PC-9 (cell line): ENCODE results near the gene ERC1. TPM values are rescaled to one million over a fixed set of nuclear protein-coding genes. Genes with fewer than 3 reads are reported as not detected.

ENCODE experiments used
- BruUV-seq: library from RNA; stranded (reverse); fragments of 400-500 nt; replicated peaks from 2 replicates; lab custom pipeline; 2021; lab: Mats Ljungman, UMichigan
- CTCF ChIA-PET: fragments of 300-600 bp; sonication (Branson Sonifier 250); formaldehyde crosslinking; loops from one replicate; lab custom pipeline; 2022; ENCODE audit warnings: antibody characterized with exemption; lab: Charles Lee
- POLR2A ChIA-PET: fragments of 300-600 bp; sonication (Branson Sonifier 250); formaldehyde crosslinking; loops from one replicate; lab custom pipeline; 2022; ENCODE audit warnings: antibody characterized with exemption; ENCODE audit not compliant: unreplicated experiment; lab: Charles Lee
- DNase-seq, 2 experiments: peaks; one replicate each; pipeline versions ENCODE4 v3.0.0 to v3.0.0-alpha.2; 2015 to 2022; ENCODE audit warnings: mixed read lengths in 1 of 2
- H2AFZ ChIP-seq: fragments of 200-600 bp; sonication (generic); 2 replicates; pipeline ENCODE4 v1.8.1; 2017; ENCODE audit warnings: antibody characterized with exemption
- H3F3A ChIP-seq: fragments of 200-600 bp; sonication (generic); 2 replicates; pipeline ENCODE4 v1.8.1; 2017; ENCODE audit warnings: antibody characterized with exemption, mild to moderate bottlenecking, low read depth; ENCODE audit not compliant: insufficient read depth
- H3K27ac ChIP-seq: fragments of 200-600 bp; sonication (generic); 2 replicates; pipeline ENCODE4 v1.6.1; 2016; ENCODE audit warnings: mixed run types
- H3K27me3 ChIP-seq: fragments of 200-600 bp; sonication (generic); 2 replicates; pipeline ENCODE4 v1.6.1; 2016; ENCODE audit warnings: low read depth, mixed run types; ENCODE audit not compliant: insufficient read depth
- H3K36me3 ChIP-seq: fragments of 200-600 bp; sonication (generic); 2 replicates; pipeline ENCODE4 v1.6.1; 2016; ENCODE audit warnings: low read depth, mixed run types
- H3K4me1 ChIP-seq: fragments of 200-600 bp; sonication (generic); replicated peaks from 2 replicates; pipeline ENCODE4 v1.6.1; 2016; ENCODE audit warnings: mixed run types; ENCODE audit not compliant: insufficient read depth
- H3K4me2 ChIP-seq: fragments of 200-600 bp; sonication (generic); 2 replicates; pipeline ENCODE4 v1.6.1; 2017; ENCODE audit warnings: mixed run types
- H3K4me3 ChIP-seq: fragments of 200-600 bp; sonication (generic); 2 replicates; pipeline ENCODE4 v1.6.1; 2016; ENCODE audit warnings: mixed run types
- H3K79me2 ChIP-seq: fragments of 200-600 bp; sonication (generic); 2 replicates; pipeline ENCODE4 v1.6.1; 2017; ENCODE audit warnings: low read depth, mixed run types
- H3K9me2 ChIP-seq: fragments of 200-600 bp; sonication (generic); 2 replicates; pipeline ENCODE4 v1.8.1; 2017; ENCODE audit warnings: mild to moderate bottlenecking; ENCODE audit not compliant: insufficient read depth
- H3K9me3 ChIP-seq: fragments of 200-600 bp; sonication (generic); 2 replicates; pipeline ENCODE4 v1.8.1; 2016; ENCODE audit warnings: low read depth; ENCODE audit not compliant: insufficient read depth
- H4K20me1 ChIP-seq: fragments of 200-600 bp; sonication (generic); 2 replicates; pipeline ENCODE4 v1.8.1; 2017; ENCODE audit not compliant: insufficient read depth
- EZH2 ChIP-seq: fragments of 200-600 bp; sonication (generic); IDR thresholded peaks from 2 replicates; pipeline ENCODE4 v1.8.0; 2017; ENCODE audit warnings: antibody characterized with exemption, low read depth
- intact Hi-C: fragments of 100-400 bp; cut with micrococcal nuclease; formaldehyde crosslinking; loops from one replicate; pipeline ENCODE4 v1.10.0; 2022; ENCODE audit not compliant: unreplicated experiment
- total RNA-seq: library from RNA; stranded (reverse); gene quantifications from 2 replicates; pipeline ENCODE4 v1.2.3, GENCODE V29; 2021
- TF ChIP-seq, protein P1 (sequence below): fragments of 200-600 bp; sonication (generic); conservative IDR thresholded peaks from 2 replicates; pipeline ENCODE4 v1.6.1; 2017; ENCODE audit warnings: mixed run types, antibody characterized with exemption, mild to moderate bottlenecking, moderate library complexity

The ERC1 gene
- total RNA-seq, 1 experiment from 2014 or later = 52.0 TPM

DNA sequence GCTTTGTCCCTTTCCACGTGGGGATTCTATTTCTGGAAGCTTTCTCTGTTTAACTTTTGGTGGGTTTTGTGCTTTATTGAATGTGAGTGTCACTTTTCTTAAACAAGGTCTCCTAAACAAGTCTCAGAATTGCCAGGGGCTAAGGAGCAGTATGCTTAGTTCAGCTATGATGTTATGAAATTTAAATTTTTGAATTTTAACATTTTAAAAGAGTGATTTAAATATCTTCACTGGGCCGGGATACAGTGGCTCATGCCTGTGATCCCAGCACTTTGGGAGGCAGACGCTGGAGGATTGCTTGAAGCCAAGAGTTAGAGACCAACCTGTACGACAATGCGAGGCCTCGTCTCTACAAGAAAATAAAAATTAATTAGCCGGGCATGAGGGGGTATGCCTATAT is 276.2 kb downstream of the ERC1 start:
- Histone ChIP-seq H3K4me3 (no peak overlapping the region), H4K20me1 (no peaks in the 10 kb centered on the region), H3K9me2 (no peaks in the 10 kb centered on the region), H3K4me1 (no peaks in the 10 kb centered on the region), H3K9me3 (no peaks in the 10 kb centered on the region), H3K27me3 (no peaks in the 10 kb centered on the region), H2AFZ (no peak overlapping the region), H3F3A (no peaks in the 10 kb centered on the region), H3K27ac (no peak overlapping the region), H3K79me2 (no peaks in the 10 kb centered on the region), H3K4me2 (no peak overlapping the region), H3K36me3 (no peaks in the 10 kb centered on the region)
- CTCF ChIA-PET = interaction anchor here (0.6 kb wide), 1 partner anchor 105 kb away, joined by 5 read pairs; no protein-coding TSS in a partner anchor
- TF ChIP-seq, protein P1, sequence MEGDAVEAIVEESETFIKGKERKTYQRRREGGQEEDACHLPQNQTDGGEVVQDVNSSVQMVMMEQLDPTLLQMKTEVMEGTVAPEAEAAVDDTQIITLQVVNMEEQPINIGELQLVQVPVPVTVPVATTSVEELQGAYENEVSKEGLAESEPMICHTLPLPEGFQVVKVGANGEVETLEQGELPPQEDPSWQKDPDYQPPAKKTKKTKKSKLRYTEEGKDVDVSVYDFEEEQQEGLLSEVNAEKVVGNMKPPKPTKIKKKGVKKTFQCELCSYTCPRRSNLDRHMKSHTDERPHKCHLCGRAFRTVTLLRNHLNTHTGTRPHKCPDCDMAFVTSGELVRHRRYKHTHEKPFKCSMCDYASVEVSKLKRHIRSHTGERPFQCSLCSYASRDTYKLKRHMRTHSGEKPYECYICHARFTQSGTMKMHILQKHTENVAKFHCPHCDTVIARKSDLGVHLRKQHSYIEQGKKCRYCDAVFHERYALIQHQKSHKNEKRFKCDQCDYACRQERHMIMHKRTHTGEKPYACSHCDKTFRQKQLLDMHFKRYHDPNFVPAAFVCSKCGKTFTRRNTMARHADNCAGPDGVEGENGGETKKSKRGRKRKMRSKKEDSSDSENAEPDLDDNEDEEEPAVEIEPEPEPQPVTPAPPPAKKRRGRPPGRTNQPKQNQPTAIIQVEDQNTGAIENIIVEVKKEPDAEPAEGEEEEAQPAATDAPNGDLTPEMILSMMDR = no peak
- TF ChIP-seq EZH2 = no peak
- no TSS peak for BruUV-seq
- DNase-seq = peak in 1 of 2 experiments; percentile 34
- POLR2A ChIA-PET = no interaction called here
- intact Hi-C loops = no loop called here

DNA sequence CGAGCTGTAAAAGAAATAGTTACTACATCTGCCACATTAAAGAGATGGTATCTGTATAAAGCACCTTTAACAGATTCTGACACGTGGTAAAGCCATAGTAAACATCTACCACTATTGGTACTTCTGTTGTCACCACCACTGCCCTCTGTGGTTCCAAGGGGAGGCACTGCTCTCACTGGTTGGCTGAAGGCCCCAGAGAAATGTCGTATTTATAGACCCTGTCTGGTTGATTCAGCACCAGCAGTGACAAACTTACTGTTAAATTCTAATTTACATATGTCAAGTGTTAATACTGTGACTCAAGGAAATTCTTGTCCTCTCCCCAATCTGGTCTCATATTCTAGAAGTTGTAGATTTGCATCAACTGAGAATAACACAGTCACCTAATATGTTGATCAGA is 281.1 kb downstream of the ERC1 start:
- BruUV-seq = no TSS peak
- Histone ChIP-seq H3K4me3 (no peak overlapping the region), H3K4me2 (no peak overlapping the region), H3K9me3 (no peaks in the 10 kb centered on the region), H3F3A (no peaks in the 10 kb centered on the region), H3K27me3 (no peaks in the 10 kb centered on the region), H4K20me1 (no peaks in the 10 kb centered on the region), H2AFZ (no peak overlapping the region), H3K27ac (no peak overlapping the region), H3K79me2 (no peaks in the 10 kb centered on the region), H3K4me1 (no peaks in the 10 kb centered on the region), H3K9me2 (no peaks in the 10 kb centered on the region), H3K36me3 (no peaks in the 10 kb centered on the region)
- no peak for TF ChIP-seq EZH2
- TF ChIP-seq, protein P1 = no peak
- POLR2A ChIA-PET = no interaction called here
- intact Hi-C loops = no loop called here
- CTCF ChIA-PET = no interaction called here
- DNase-seq = no peak

DNA sequence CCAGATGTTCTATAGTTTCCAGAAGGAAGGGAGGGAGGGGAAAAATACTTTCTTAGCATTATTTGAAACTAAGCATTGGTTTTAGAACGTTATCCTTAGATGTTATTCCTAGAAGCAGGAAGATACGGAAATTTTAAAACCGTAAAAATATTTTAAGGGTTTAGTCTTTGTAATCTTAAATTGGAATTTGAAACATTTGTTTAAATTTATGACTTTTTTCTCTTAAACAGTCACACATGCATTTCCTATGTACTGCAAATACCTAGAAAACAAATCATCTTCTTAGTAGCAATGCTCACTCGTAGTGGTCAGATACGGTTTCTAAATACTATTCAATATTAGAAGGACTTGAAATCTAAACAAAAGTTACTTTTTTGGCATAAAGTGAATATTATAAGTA is 282.0 kb downstream of the ERC1 start:
- Histone ChIP-seq H3K4me2 (no peak overlapping the region), H3K4me3 (no peak overlapping the region), H3K4me1 (no peaks in the 10 kb centered on the region), H2AFZ (no peak overlapping the region), H3F3A (no peaks in the 10 kb centered on the region), H4K20me1 (no peaks in the 10 kb centered on the region), H3K36me3 (no peaks in the 10 kb centered on the region), H3K9me2 (no peaks in the 10 kb centered on the region), H3K27me3 (no peaks in the 10 kb centered on the region), H3K9me3 (no peaks in the 10 kb centered on the region), H3K79me2 (no peaks in the 10 kb centered on the region), H3K27ac (no peak overlapping the region)
- no peak for DNase-seq
- intact Hi-C loops = no loop called here
- POLR2A ChIA-PET = no interaction called here
- TF ChIP-seq, protein P1 = no peak
- no peak for TF ChIP-seq EZH2
- no TSS peak for BruUV-seq
- CTCF ChIA-PET = no interaction called here
